GM12864 (cell line): Measurements from ENCODE around the gene UCK1.

ENCODE experiments used
- DNase-seq: peaks from one replicate; pipeline ENCODE4 v3.0.0-alpha.2; 2011; ENCODE audit warnings: low read depth
- H3K4me3 ChIP-seq: 2 replicates; pipeline ENCODE4 v1.5.1; 2011; ENCODE audit warnings: mild to moderate bottlenecking, low read depth, low read length, control low read depth
- CTCF ChIP-seq: IDR thresholded peaks from 2 replicates; pipeline ENCODE4 v1.5.1; 2011; ENCODE audit warnings: low read depth, mild to moderate bottlenecking, moderate library complexity, low read length, control low read depth, inconsistent platforms; ENCODE audit errors: missing control alignments

Gene UCK1

GRCh38 chr9:131478421-131478868 lies 52.6 kb downstream of the UCK1 start:
- peak; percentile 71 for TF ChIP-seq CTCF
- H3K4me3 ChIP-seq = no peak overlapping the region
- no peak for DNase-seq

DNA sequence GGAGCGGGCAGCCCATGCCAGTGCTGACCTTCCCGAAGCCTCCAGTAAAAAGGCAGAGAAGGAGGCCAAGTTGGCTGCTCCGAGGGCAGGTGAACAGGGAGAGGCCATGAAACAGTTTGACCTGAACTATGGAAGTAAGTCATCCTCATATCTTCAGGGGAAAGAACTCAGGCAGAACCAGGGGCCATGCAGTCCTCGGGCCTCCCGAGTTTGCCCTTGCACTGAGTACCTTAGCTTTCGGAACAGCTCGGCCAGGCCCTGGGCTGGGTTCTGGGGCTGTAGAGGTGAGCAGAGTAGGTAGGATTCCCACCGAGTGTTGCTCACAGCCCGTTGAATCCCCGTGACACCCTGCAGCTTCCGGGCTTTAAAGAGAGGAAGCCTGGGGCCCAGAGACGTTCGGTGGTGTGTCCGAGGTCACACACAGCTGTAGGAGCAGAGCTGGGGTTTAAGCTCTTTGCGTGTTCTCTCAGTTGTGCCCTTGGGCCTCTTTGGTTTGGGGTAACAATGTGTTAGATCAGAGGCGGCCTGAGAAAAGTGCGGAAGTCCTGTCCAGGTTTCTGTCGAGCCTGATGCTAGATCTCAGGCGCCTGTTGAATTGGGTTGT lies 53.1 kb downstream of the UCK1 start:
- H3K4me3 ChIP-seq = no peak overlapping the region
- TF ChIP-seq CTCF = no peak
- no peak for DNase-seq

DNA sequence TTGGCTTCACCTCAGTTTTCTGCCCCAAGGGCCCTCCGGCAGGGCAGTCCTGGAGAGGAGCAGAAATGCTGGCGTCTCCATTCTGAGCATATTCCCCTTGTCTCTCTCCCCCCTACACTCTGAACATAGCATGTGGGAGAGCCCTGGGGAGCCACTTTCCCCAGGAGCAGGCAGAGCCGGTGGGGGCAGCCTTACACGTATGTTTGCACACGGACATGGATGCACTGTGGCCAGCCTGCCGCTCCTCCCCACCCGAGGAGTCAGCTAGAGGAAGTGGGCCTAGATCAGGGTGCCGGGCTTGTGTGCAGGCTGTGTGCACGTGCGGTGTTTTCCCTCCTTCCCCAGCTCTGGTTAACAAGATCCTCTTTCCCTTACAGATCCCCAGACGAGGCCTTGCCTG lies 53.7 kb downstream of the UCK1 start:
- TF ChIP-seq CTCF = no peak
- no peak for DNase-seq
- H3K4me3 ChIP-seq = no peak overlapping the region

- TF ChIP-seq CTCF = no peak
- no peak overlapping the region for H3K4me3 ChIP-seq
- no peak for DNase-seq
These were observed 54.2 kb downstream of the UCK1 start for GRCh38 chr9:131476777-131477345.

DNA sequence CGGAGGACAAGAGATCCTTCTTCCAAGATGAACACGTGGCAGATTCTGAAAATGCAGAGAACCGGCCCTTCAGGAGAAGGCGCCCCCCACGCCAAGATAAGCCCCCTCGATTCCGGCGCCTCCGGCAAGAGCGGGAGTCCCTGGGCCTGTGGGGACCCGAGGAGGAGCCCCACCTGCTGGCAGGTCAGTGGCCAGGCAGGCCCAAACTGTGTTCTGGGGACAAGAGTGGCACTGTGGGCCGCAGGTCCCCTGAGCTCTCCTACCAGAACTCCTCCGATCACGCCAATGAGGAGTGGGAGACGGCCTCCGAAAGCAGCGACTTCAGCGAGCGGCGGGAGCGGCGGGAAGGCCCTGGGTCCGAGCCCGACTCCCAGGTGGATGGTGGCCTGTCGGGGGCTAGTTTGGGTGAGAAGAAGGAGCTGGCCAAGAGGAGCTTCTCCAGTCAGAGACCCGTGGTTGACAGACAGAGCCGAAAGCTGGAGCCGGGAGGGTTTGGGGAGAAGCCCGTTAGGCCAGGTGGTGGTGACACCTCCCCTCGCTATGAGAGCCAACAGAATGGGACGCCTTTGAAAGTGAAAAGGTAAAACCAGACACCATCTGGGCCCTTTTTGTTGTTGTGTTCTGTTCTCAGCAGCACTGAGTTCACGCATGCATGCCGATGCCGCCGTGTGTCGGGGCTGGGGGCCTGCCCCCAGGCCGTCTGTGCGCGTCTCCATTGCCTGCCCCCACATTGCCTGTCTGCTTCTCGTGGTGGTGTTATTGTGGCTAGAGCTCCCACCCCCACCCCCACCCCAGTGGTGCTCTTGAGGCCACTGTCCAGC lies 54.9 kb downstream of the UCK1 start:
- DNase-seq = no peak
- peak; percentile 34 for TF ChIP-seq CTCF
- H3K4me3 ChIP-seq = no peak overlapping the region

DNA sequence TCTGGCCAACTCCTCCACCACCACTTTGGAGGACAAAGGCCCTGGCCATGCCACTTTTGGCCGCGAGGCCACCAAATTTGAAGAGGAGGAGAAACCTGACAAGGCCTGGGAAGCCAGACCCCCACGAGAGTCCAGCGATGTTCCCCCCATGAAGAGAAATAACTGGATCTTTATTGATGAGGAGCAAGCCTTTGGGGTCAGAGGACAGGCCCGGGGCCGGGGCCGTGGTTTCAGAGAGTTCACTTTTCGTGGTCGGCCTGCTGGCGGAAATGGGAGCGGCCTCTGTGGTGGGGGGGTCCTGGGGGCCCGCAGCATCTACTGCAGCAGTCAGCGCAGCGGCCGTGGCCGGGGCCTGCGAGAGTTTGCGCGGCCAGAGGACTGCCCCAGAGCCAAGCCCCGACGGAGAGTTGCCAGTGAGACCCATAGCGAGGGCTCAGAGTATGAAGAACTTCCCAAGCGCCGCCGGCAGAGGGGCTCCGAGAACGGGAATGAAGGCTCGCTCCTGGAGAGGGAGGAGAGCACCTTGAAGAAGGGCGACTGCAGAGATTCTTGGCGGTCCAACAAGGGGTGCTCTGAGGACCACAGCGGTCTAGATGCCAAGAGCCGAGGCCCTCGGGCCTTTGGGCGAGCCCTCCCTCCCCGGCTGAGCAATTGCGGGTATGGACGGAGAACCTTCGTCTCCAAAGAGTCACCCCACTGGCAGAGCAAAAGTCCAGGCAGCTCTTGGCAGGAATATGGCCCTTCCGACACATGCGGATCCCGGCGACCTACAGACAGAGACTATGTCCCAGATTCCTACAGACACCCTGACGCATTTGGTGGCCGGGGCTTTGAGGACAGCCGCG lies 55.7 kb downstream of the UCK1 start:
- DNase-seq = no peak
- no peak for TF ChIP-seq CTCF
- H3K4me3 ChIP-seq = no peak overlapping the region
